IPS-18a (cell line): ENCODE data around the gene NCOA3.

Source experiments
- H3K27ac ChIP-seq: one replicate; pipeline ENCODE4 v1.5.1; 2013; ENCODE audit warnings: low read length
- H3K27me3 ChIP-seq: one replicate; pipeline ENCODE4 v1.6.1; 2013; ENCODE audit warnings: mild to moderate bottlenecking, low read length; ENCODE audit not compliant: control insufficient read depth, insufficient read depth
- H3K36me3 ChIP-seq: one replicate; pipeline ENCODE4 v1.6.1; 2013; ENCODE audit warnings: low read depth, low read length; ENCODE audit not compliant: control insufficient read depth
- H3K4me1 ChIP-seq: one replicate; pipeline ENCODE4 v1.6.1; 2013; ENCODE audit warnings: low read depth, low read length; ENCODE audit not compliant: control insufficient read depth
- H3K4me3 ChIP-seq: one replicate; pipeline ENCODE4 v1.5.1; 2013; ENCODE audit warnings: low read length
- H3K9ac ChIP-seq: one replicate; pipeline ENCODE4 v1.6.1; 2013; ENCODE audit warnings: mild to moderate bottlenecking, low read length, moderate library complexity
- H3K9me3 ChIP-seq: one replicate; pipeline ENCODE4 v1.6.1; 2013; ENCODE audit warnings: low read depth, low read length; ENCODE audit not compliant: control insufficient read depth

The NCOA3 gene

GRCh38 chr20:47703748-47704147 is 202.1 kb downstream of the NCOA3 start:
- Histone ChIP-seq H3K4me1 (peaks cover 4% of the 10 kb centered on the region), H3K27ac (no peak overlapping the region), H3K36me3 (no peaks in the 10 kb centered on the region), H3K9me3 (no peaks in the 10 kb centered on the region), H3K27me3 (no peaks in the 10 kb centered on the region), H3K9ac (no peak overlapping the region), H3K4me3 (no peak overlapping the region)

GRCh38 chr20:47704746-47705496 is 203.2 kb downstream of the NCOA3 start:
- no peaks in the 10 kb centered on the region for H3K27me3 ChIP-seq
- no peak overlapping the region for H3K27ac ChIP-seq

DNA sequence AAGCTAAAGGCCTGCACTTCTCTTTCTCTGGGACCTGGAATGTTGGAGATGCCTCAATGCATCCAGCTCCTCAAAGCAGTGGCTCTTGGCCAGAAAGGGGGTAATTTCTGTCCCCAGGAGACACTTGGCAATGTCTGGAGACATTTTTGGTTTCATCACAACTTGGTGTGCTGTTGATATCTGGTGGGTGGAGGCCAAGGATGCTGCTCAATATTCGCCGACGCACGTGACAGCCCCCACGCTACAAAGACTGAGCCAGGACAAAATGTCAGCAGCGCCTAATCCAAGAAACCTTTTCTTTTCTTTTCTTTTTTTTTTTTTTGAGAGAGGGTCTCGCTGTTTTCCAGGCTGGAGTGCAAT is 203.8 kb downstream of the NCOA3 start:
- Histone ChIP-seq H3K9ac (no peak overlapping the region), H3K4me1 (peaks cover 4% of the 10 kb centered on the region), H3K9me3 (no peaks in the 10 kb centered on the region), H3K27me3 (no peaks in the 10 kb centered on the region), H3K36me3 (no peaks in the 10 kb centered on the region), H3K27ac (no peak overlapping the region), H3K4me3 (no peak overlapping the region)

More at GRCh38 chr20:47704746-47705496, 203.2 kb downstream of the NCOA3 start:
- Histone ChIP-seq H3K9me3 (no peaks in the 10 kb centered on the region), H3K36me3 (no peaks in the 10 kb centered on the region), H3K4me3 (no peak overlapping the region), H3K4me1 (peaks cover 4% of the 10 kb centered on the region), H3K9ac (no peak overlapping the region)

DNA sequence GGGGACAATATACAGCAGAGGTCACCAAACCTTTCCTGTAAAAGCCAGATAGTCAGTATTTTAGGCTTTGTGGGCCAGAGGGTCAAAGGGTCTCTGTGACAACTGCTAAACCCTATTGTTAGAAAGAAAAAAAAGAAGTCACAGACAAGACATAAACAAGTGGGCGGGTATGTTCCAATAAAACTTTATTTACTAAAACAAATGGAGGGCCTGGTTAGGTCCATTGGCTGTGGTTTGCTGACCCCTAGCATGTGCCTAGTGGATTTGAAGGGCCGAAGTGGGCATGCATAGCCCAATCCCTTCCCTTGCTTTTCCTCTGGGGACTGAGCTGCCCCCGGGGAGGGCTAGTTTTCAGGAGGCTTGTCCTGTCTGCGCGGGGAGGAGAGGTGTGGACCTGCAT is 204.7 kb downstream of the NCOA3 start:
- H3K9me3 ChIP-seq, result no peaks in the 10 kb centered on the region
- H3K27me3 ChIP-seq, result no peaks in the 10 kb centered on the region
- no peak overlapping the region for H3K27ac ChIP-seq
- H3K4me3 ChIP-seq, result no peak overlapping the region
- H3K36me3 ChIP-seq, result no peaks in the 10 kb centered on the region
- H3K9ac ChIP-seq, result no peak overlapping the region
- peaks cover 4% of the 10 kb centered on the region for H3K4me1 ChIP-seq
